Neural progenitor cell (in vitro differentiated cells): ENCODE results near the gene MYCBP. TPM values are rescaled to one million over a fixed set of nuclear protein-coding genes. Genes with fewer than 3 reads are reported as not detected.

Source experiments
- DNase-seq: peaks from one replicate; pipeline ENCODE4 v3.0.0-alpha.2; 2016; ENCODE audit warnings: low spot score
- H2AFZ ChIP-seq: fragments of 200-600 bp; sonication (generic); replicated peaks from 2 replicates; pipeline ENCODE4 v1.6.1; 2016; ENCODE audit warnings: antibody characterized with exemption
- H3F3A ChIP-seq: fragments of 200-600 bp; sonication (generic); 2 replicates; pipeline ENCODE4 v1.6.1; 2016; ENCODE audit warnings: antibody characterized with exemption, low read depth
- H3K27ac ChIP-seq: fragments of 200-600 bp; sonication (generic); 2 replicates; pipeline ENCODE4 v1.5.1; 2016; ENCODE audit warnings: mild to moderate bottlenecking
- H3K27me3 ChIP-seq: fragments of 200-600 bp; sonication (generic); 2 replicates; pipeline ENCODE4 v1.6.1; 2016; ENCODE audit warnings: mild to moderate bottlenecking, moderate library complexity
- H3K36me3 ChIP-seq: fragments of 200-600 bp; sonication (generic); 2 replicates; pipeline ENCODE4 v1.5.1; 2016
- H3K4me1 ChIP-seq: fragments of 200-600 bp; sonication (generic); 2 replicates; pipeline ENCODE4 v1.6.1; 2016; ENCODE audit warnings: mixed run types
- H3K4me2 ChIP-seq: fragments of 200-600 bp; sonication (generic); 2 replicates; pipeline ENCODE4 v1.6.1; 2016
- H3K4me3 ChIP-seq: fragments of 200-600 bp; sonication (generic); 2 replicates; pipeline ENCODE4 v1.5.1; 2016
- H3K79me2 ChIP-seq: fragments of 200-600 bp; sonication (generic); 2 replicates; pipeline ENCODE4 v1.6.1; 2016; ENCODE audit warnings: low read depth
- H3K9ac ChIP-seq: fragments of 200-600 bp; sonication (generic); 2 replicates; pipeline ENCODE4 v1.6.1; 2016
- H3K9me3 ChIP-seq: fragments of 200-600 bp; sonication (generic); 2 replicates; pipeline ENCODE4 v1.5.1; 2016; ENCODE audit warnings: low read depth
- H4K20me1 ChIP-seq: fragments of 200-600 bp; sonication (generic); 2 replicates; pipeline ENCODE4 v1.6.1; 2016; ENCODE audit warnings: low read depth
- H3K27ac Mint-ChIP-seq: 3 replicates; pipeline ENCODE4 v1.8.0; 2021; ENCODE audit warnings: mixed read lengths
- H3K27me3 Mint-ChIP-seq: 2 replicates; pipeline ENCODE4 v1.8.0; 2022; ENCODE audit warnings: low read depth, mild to moderate bottlenecking, inconsistent platforms, moderate library complexity, mixed read lengths; ENCODE audit not compliant: insufficient read depth
- H3K36me3 Mint-ChIP-seq: 3 replicates; pipeline ENCODE4 v1.8.0; 2021; ENCODE audit warnings: mixed read lengths
- H3K4me1 Mint-ChIP-seq: 3 replicates; pipeline ENCODE4 v1.8.0; 2021; ENCODE audit warnings: mixed read lengths
- H3K4me3 Mint-ChIP-seq: 3 replicates; pipeline ENCODE4 v1.8.0; 2021; ENCODE audit warnings: mild to moderate bottlenecking, moderate library complexity, mixed read lengths
- H3K9me3 Mint-ChIP-seq: 3 replicates; pipeline ENCODE4 v1.8.0; 2020; ENCODE audit warnings: mixed read lengths
- CTCF ChIP-seq: fragments of 200-600 bp; sonication (generic); IDR thresholded peaks from 2 replicates; pipeline ENCODE4 v1.5.1; 2017; ENCODE audit warnings: antibody characterized with exemption, mild to moderate bottlenecking
- EZH2 ChIP-seq: fragments of 200-600 bp; sonication (generic); IDR thresholded peaks from 2 replicates; pipeline ENCODE4 v1.6.1; 2017; ENCODE audit warnings: antibody characterized with exemption, mild to moderate bottlenecking, moderate library complexity
- EZH2phosphoT487 ChIP-seq: fragments of 200-600 bp; sonication (generic); IDR thresholded peaks from 2 replicates; pipeline ENCODE4 v1.6.1; 2017; ENCODE audit warnings: antibody characterized with exemption
- total RNA-seq: library from RNA; depleted of rRNA; stranded (reverse); fragments of >200 nt; gene quantifications from 2 replicates; pipeline ENCODE4 v1.2.3, GENCODE V29; 2015; ENCODE audit warnings: low replicate concordance

Gene MYCBP
- total RNA-seq, 1 donor from 2014 or later, result 36.5 TPM

- no peak for TF ChIP-seq EZH2phosphoT487
- TF ChIP-seq EZH2, result no peak
- no peak for TF ChIP-seq CTCF
- Mint-ChIP-seq H3K9me3 (no peaks in the 10 kb centered on the region), H3K36me3 (no peaks in the 10 kb centered on the region), H3K27ac (no peak overlapping the region), H3K4me1 (peaks cover 10% of the 10 kb centered on the region), H3K27me3 (peaks cover 6% of the 10 kb centered on the region), H3K4me3 (no peak overlapping the region)
- Histone ChIP-seq H3K27me3 (no peaks in the 10 kb centered on the region), H3F3A (peaks cover 5% of the 10 kb centered on the region), H3K9me3 (no peaks in the 10 kb centered on the region), H4K20me1 (no peaks in the 10 kb centered on the region), H3K36me3 (no peaks in the 10 kb centered on the region), H3K4me2 (no peak overlapping the region), H3K4me1 (peaks cover 10% of the 10 kb centered on the region), H2AFZ (no peak overlapping the region), H3K9ac (no peak overlapping the region), H3K79me2 (no peaks in the 10 kb centered on the region), H3K27ac (no peak overlapping the region), H3K4me3 (no peak overlapping the region)
- no peak for DNase-seq
Observed at GRCh38 chr1:38826886-38827285, 46.3 kb downstream of the MYCBP start.

- Histone ChIP-seq H3F3A (peaks cover 5% of the 10 kb centered on the region), H3K79me2 (no peaks in the 10 kb centered on the region), H3K4me1 (peaks cover 10% of the 10 kb centered on the region), H3K27ac (no peak overlapping the region), H3K4me2 (no peak overlapping the region), H3K36me3 (no peaks in the 10 kb centered on the region), H3K4me3 (no peak overlapping the region), H2AFZ (no peak overlapping the region), H4K20me1 (no peaks in the 10 kb centered on the region), H3K9ac (no peak overlapping the region), H3K27me3 (no peaks in the 10 kb centered on the region), H3K9me3 (no peaks in the 10 kb centered on the region)
- Mint-ChIP-seq H3K27ac (no peak overlapping the region), H3K27me3 (peaks cover 6% of the 10 kb centered on the region), H3K4me1 (peaks cover 10% of the 10 kb centered on the region), H3K36me3 (no peaks in the 10 kb centered on the region), H3K4me3 (no peak overlapping the region), H3K9me3 (no peaks in the 10 kb centered on the region)
- DNase-seq, result no peak
- TF ChIP-seq EZH2 (no peak), CTCF (no peak), EZH2phosphoT487 (no peak)
Observed at GRCh38 chr1:38826262-38826661, 46.9 kb downstream of the MYCBP start.

- peaks cover 24% of the 10 kb centered on the region for H3K4me1 ChIP-seq
- no peak for DNase-seq
- Mint-ChIP-seq H3K27ac (no peak overlapping the region), H3K4me3 (no peak overlapping the region), H3K9me3 (peaks cover 4% of the 10 kb centered on the region), H3K27me3 (peaks cover 9% of the 10 kb centered on the region), H3K36me3 (no peaks in the 10 kb centered on the region), H3K4me1 (peaks cover 16% of the 10 kb centered on the region)
- no peaks in the 10 kb centered on the region for H3K36me3 ChIP-seq
- no peak overlapping the region for H3K9ac ChIP-seq
- H3K27me3 ChIP-seq, result peaks cover 49% of the 10 kb centered on the region
- no peaks in the 10 kb centered on the region for H4K20me1 ChIP-seq
- H3K4me3 ChIP-seq, result no peak overlapping the region
- no peaks in the 10 kb centered on the region for H3K9me3 ChIP-seq
- H3K4me2 ChIP-seq, result no peak overlapping the region
- H2AFZ ChIP-seq, result no peak overlapping the region
- no peak for TF ChIP-seq CTCF
- TF ChIP-seq EZH2, result no peak
- TF ChIP-seq EZH2phosphoT487, result no peak
- H3K79me2 ChIP-seq, result no peaks in the 10 kb centered on the region
- H3K27ac ChIP-seq, result no peak overlapping the region
- peaks cover 5% of the 10 kb centered on the region for H3F3A ChIP-seq
Observed at GRCh38 chr1:38820860-38821259, 52.3 kb downstream of the MYCBP start.
